Keratinocyte (primary cell): ENCODE results near the gene ETFB. TPM values are rescaled to one million over a fixed set of nuclear protein-coding genes. Genes with fewer than 3 reads are reported as not detected.

Experiments
- DNase-seq: peaks from one replicate; pipeline ENCODE4 v3.0.0-alpha.2; 2011; ENCODE audit warnings: low read depth, missing footprints, low spot score
- FAIRE-seq: peaks from 2 replicates; lab custom pipeline; 2011; peaks lifted over from hg19 to GRCh38; lab: Jason Lieb, UNC
- H2AFZ ChIP-seq: 2 replicates; pipeline ENCODE4 v1.6.0; 2012; ENCODE audit warnings: low read length, control low read depth, inconsistent platforms; ENCODE audit not compliant: control insufficient read depth
- H3K27ac ChIP-seq: 2 replicates; pipeline ENCODE4 v1.5.1; 2011; ENCODE audit warnings: low read length; ENCODE audit not compliant: control insufficient read depth, insufficient read depth
- H3K27me3 ChIP-seq: 3 replicates; pipeline ENCODE4 v1.6.0; 2011; ENCODE audit warnings: low read length; ENCODE audit not compliant: control insufficient read depth, insufficient read depth; ENCODE audit errors: extremely low read depth
- H3K36me3 ChIP-seq, 2 experiments: 2 replicates in 1 of 2; 3 replicates in 1 of 2; pipeline ENCODE4 v1.5.1; 2011; ENCODE audit warnings: low read length in 2 of 2, mild to moderate bottlenecking in 1 of 2; ENCODE audit not compliant: control insufficient read depth in 2 of 2, insufficient read depth in 2 of 2; ENCODE audit errors: extremely low read depth in 1 of 2
- H3K4me1 ChIP-seq: 3 replicates; pipeline ENCODE4 v1.5.1; 2011; ENCODE audit warnings: low read length; ENCODE audit not compliant: control insufficient read depth, insufficient read depth; ENCODE audit errors: extremely low read depth
- H3K4me2 ChIP-seq: 3 replicates; pipeline ENCODE4 v1.6.0; 2011; ENCODE audit warnings: low read depth, low read length; ENCODE audit not compliant: control insufficient read depth, insufficient read depth; ENCODE audit errors: extremely low read depth
- H3K4me3 ChIP-seq, 3 experiments: fragments of 200-600 bp in 1 of 3; sonication (generic) in 1 of 3; 2 replicates in 2 of 3; 3 replicates in 1 of 3; pipeline ENCODE4 v1.5.1; 2011 to 2016; ENCODE audit warnings: low read length in 3 of 3, mild to moderate bottlenecking in 3 of 3, control low read depth in 2 of 3, inconsistent platforms in 1 of 3, low read depth in 1 of 3, mixed read lengths in 1 of 3, mixed run types in 1 of 3, moderate library complexity in 1 of 3; ENCODE audit not compliant: control insufficient read depth in 2 of 3, insufficient read depth in 2 of 3; ENCODE audit errors: extremely low read depth in 1 of 3
- H3K79me2 ChIP-seq: 2 replicates; pipeline ENCODE4 v1.6.0; 2012; ENCODE audit warnings: low read length; ENCODE audit not compliant: control insufficient read depth, insufficient read depth
- H3K9ac ChIP-seq: 3 replicates; pipeline ENCODE4 v1.6.0; 2011; ENCODE audit warnings: low read length; ENCODE audit not compliant: control insufficient read depth, insufficient read depth; ENCODE audit errors: extremely low read depth
- H3K9me1 ChIP-seq: 3 replicates; pipeline ENCODE4 v1.6.0; 2011; ENCODE audit warnings: low read length; ENCODE audit not compliant: control insufficient read depth, insufficient read depth; ENCODE audit errors: extremely low read depth
- H3K9me3 ChIP-seq: 2 replicates; pipeline ENCODE4 v1.5.1; 2012; ENCODE audit warnings: low read depth, low read length; ENCODE audit not compliant: control insufficient read depth
- H4K20me1 ChIP-seq: 3 replicates; pipeline ENCODE4 v1.6.0; 2011; ENCODE audit warnings: low read length; ENCODE audit not compliant: control insufficient read depth, insufficient read depth; ENCODE audit errors: extremely low read depth
- EZH2 ChIP-seq: IDR thresholded peaks from one replicate; pipeline ENCODE4 v1.6.1; 2012; ENCODE audit warnings: inconsistent platforms, mild to moderate bottlenecking, low read length, moderate library complexity
- dilution Hi-C: fragments of 300-500 bp; cut with MboI; formaldehyde crosslinking; loops from one replicate; pipeline ENCODE4 v1.7.0; 2020; ENCODE audit warnings: low sequenced_read_pairs; ENCODE audit not compliant: extremely low pct_ligation_motif_present
- polyA plus RNA-seq, 5 experiments: library from polyadenylated mRNA; depleted of rRNA in 3 of 5; stranded (reverse) in 3 of 5; stranded (forward) in 1 of 5; unstranded in 1 of 5; fragments of >200 nt; gene quantifications; 1 replicate in 1 of 5; 2 replicates in 3 of 5; 3 replicates in 1 of 5; pipeline versions ENCODE4 v1.2.1 to v1.2.3, GENCODE V29; 2011 to 2012; ENCODE audit warnings: missing spikeins in 2 of 5, low read depth in 1 of 5, low replicate concordance in 1 of 5
- TF ChIP-seq, protein P1 (sequence below), 3 experiments: IDR thresholded peaks in 1 of 3; conservative IDR thresholded peaks in 1 of 3; optimal IDR thresholded peaks in 1 of 3; 2 replicates in 2 of 3; 3 replicates in 1 of 3; pipeline versions ENCODE3 to v1.5.1; 2011; ENCODE audit warnings: low read length in 3 of 3, mild to moderate bottlenecking in 3 of 3, moderate library complexity in 2 of 3, control low read depth in 1 of 3, inconsistent platforms in 1 of 3; ENCODE audit not compliant: insufficient read depth in 2 of 3; ENCODE audit errors: extremely low read depth in 1 of 3

Gene ETFB
- polyA plus RNA-seq, 1 donor (not counting 4 experiments of a cell fraction or from before 2014, with no cell fraction given): 95.2 TPM

DNA sequence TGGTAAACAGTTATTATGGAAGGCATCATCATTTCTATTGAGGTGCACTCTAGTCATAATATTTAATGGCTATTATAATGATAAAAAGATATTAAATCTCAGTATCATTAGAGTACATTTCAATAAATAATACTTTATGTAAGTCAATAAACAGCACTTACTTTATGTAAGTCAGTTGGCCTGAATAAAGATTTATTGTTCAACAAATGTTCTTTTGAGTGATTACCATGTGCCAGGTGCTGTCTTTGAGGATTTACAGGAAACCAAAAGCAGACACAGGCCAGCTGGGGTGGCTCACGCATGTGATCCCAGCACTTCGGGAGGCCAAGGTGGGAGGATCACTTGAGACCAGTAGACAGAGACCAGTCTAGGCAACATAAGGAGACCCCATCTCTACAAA lies 11.2 kb upstream of the ETFB start:
- Histone ChIP-seq H3K36me3 (no peaks in the 10 kb centered on the region), H3K9ac (no peak overlapping the region), H3K9me3 (peaks cover 2% of the 10 kb centered on the region), H3K79me2 (no peaks in the 10 kb centered on the region), H3K27ac (no peak overlapping the region), H3K4me1 (no peaks in the 10 kb centered on the region), H4K20me1 (no peaks in the 10 kb centered on the region), H3K4me2 (no peak overlapping the region), H3K9me1 (no peaks in the 10 kb centered on the region), H3K4me3 (no peak overlapping the region), H2AFZ (no peak overlapping the region), H3K27me3 (no peaks in the 10 kb centered on the region)
- dilution Hi-C loops: no loop called here
- no peak for DNase-seq
- TF ChIP-seq, protein P1, sequence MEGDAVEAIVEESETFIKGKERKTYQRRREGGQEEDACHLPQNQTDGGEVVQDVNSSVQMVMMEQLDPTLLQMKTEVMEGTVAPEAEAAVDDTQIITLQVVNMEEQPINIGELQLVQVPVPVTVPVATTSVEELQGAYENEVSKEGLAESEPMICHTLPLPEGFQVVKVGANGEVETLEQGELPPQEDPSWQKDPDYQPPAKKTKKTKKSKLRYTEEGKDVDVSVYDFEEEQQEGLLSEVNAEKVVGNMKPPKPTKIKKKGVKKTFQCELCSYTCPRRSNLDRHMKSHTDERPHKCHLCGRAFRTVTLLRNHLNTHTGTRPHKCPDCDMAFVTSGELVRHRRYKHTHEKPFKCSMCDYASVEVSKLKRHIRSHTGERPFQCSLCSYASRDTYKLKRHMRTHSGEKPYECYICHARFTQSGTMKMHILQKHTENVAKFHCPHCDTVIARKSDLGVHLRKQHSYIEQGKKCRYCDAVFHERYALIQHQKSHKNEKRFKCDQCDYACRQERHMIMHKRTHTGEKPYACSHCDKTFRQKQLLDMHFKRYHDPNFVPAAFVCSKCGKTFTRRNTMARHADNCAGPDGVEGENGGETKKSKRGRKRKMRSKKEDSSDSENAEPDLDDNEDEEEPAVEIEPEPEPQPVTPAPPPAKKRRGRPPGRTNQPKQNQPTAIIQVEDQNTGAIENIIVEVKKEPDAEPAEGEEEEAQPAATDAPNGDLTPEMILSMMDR (optimal IDR thresholded peaks at IDR 0.05 in 1 of 3, IDR thresholded peaks at IDR 0.05 in 1 of 3, conservative IDR thresholded peaks at IDR 0.05 in 1 of 3; ENCODE audit: extremely low read depth in 1 of 3, insufficient read depth in 2 of 3, low read length in 3 of 3): no peak
- no peak for TF ChIP-seq EZH2
- FAIRE-seq: no peak

DNA sequence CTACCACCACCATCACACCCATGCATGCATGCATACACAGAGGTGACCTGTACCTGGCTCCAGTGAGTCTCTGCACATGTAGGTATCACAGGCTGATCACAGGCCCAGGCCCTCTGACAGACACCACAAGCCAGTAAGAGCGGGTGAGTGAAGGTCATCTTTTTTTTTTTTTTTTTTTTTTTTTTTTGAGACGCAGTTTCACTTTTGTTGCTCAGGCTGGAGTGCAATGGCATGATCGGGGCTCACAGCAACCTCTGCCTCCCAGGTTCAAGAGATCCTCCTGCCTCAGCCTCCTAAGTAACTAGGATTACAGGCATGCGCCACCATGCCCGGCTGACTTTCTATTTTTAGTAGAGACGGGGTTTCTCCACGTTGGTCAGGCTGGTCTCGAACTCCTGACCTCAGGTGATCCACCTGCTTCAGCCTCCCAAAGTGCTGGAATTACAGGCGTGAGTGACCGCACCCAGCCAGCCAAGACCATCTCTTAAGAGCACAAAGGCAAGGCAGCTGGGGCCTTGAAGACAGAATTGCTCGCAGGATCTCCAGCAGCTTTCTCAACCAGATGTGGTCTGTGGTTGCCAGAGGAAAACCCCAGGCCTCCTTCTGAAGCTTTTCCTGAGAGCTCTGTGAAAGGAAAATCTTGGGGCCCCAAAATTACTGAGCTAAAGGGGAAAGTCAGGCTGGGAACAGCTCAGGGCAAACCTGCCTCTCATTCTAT lies 9.5 kb upstream of the ETFB start:
- FAIRE-seq: no peak
- no peak overlapping the region for H3K27ac ChIP-seq

More for the DNA sequence above, 9.5 kb upstream of the ETFB start:
- TF ChIP-seq, protein P1 (optimal IDR thresholded peaks at IDR 0.05 in 1 of 3, IDR thresholded peaks at IDR 0.05 in 1 of 3, conservative IDR thresholded peaks at IDR 0.05 in 1 of 3; ENCODE audit: extremely low read depth in 1 of 3, insufficient read depth in 2 of 3, low read length in 3 of 3): no peak
- no peak for TF ChIP-seq EZH2
- dilution Hi-C loops: no loop called here
- Histone ChIP-seq H3K4me2 (no peak overlapping the region), H3K9me3 (no peaks in the 10 kb centered on the region), H3K9me1 (no peaks in the 10 kb centered on the region), H3K36me3 (no peaks in the 10 kb centered on the region), H3K4me1 (no peaks in the 10 kb centered on the region), H3K4me3 (no peak overlapping the region), H3K27me3 (no peaks in the 10 kb centered on the region), H3K9ac (no peak overlapping the region), H2AFZ (no peak overlapping the region), H4K20me1 (no peaks in the 10 kb centered on the region), H3K79me2 (no peaks in the 10 kb centered on the region)
- no peak for DNase-seq
